SU-DHL-6 (cell line): ENCODE measurements around the gene HMMR.
"Not testable (repeated sequence)": the region's sequence is repeated elsewhere in the genome, so short reads cannot be mapped to it uniquely, and the experiment has no call there.

Source experiments
- H2AFZ ChIP-seq: fragments of 200-600 bp; sonication (generic); 2 replicates; pipeline ENCODE4 v1.6.1; 2014; ENCODE audit warnings: low read depth, mild to moderate bottlenecking, moderate library complexity, mixed read lengths, antibody characterized with exemption, low read length; ENCODE audit not compliant: severe bottlenecking
- H3F3A ChIP-seq: fragments of 200-600 bp; shearing (Covaris generic); 2 replicates; pipeline ENCODE4 v1.6.0; 2016; ENCODE audit warnings: antibody characterized with exemption, mild to moderate bottlenecking; ENCODE audit not compliant: insufficient read depth
- H3K27ac ChIP-seq: fragments of 200-600 bp; sonication (generic); 2 replicates; pipeline ENCODE4 v1.5.1; 2016; ENCODE audit warnings: low read depth, mild to moderate bottlenecking, low read length, moderate library complexity, mixed read lengths
- H3K27me3 ChIP-seq: fragments of 200-600 bp; sonication (generic), shearing (Covaris generic); 2 replicates; pipeline ENCODE4 v1.6.0; 2014; ENCODE audit warnings: mild to moderate bottlenecking, low read length
- H3K36me3 ChIP-seq: fragments of 200-600 bp; sonication (generic); 2 replicates; pipeline ENCODE4 v1.6.1; 2014; ENCODE audit warnings: mild to moderate bottlenecking, low read length, mixed read lengths
- H3K4me2 ChIP-seq: fragments of 300-600, 200-600 bp; shearing (Covaris generic), sonication (generic); 2 replicates; pipeline ENCODE4 v1.6.0; 2014; ENCODE audit warnings: low read length, low read depth, mild to moderate bottlenecking; ENCODE audit not compliant: poor library complexity, severe bottlenecking
- H3K4me3 ChIP-seq: fragments of 200-600 bp; sonication (generic); 2 replicates; pipeline ENCODE4 v1.5.1; 2014; ENCODE audit warnings: antibody characterized with exemption, low read length, mild to moderate bottlenecking, mixed read lengths; ENCODE audit not compliant: insufficient read depth, poor library complexity, severe bottlenecking
- H3K79me2 ChIP-seq: fragments of 200-600 bp; sonication (generic); 2 replicates; pipeline ENCODE4 v1.6.1; 2014; ENCODE audit warnings: mild to moderate bottlenecking, low read length, moderate library complexity; ENCODE audit not compliant: insufficient read depth
- H3K9ac ChIP-seq: fragments of 200-600 bp; sonication (generic); 2 replicates; pipeline ENCODE4 v1.7.0; 2014; ENCODE audit warnings: mild to moderate bottlenecking, low read length
- H3K9me2 ChIP-seq: fragments of 200-600 bp; sonication (generic); replicated peaks from 2 replicates; pipeline ENCODE4 v1.6.1; 2014; ENCODE audit warnings: low read length; ENCODE audit not compliant: insufficient read depth
- H3K9me3 ChIP-seq: fragments of 200-600 bp; sonication (generic); 2 replicates; pipeline ENCODE4 v1.6.1; 2014; ENCODE audit warnings: low read length, mixed read lengths; ENCODE audit not compliant: insufficient read depth
- H4K20me1 ChIP-seq: fragments of 200-600 bp; sonication (generic); 2 replicates; pipeline ENCODE4 v1.6.1; 2014; ENCODE audit warnings: low read depth, mild to moderate bottlenecking, antibody characterized with exemption, low read length, moderate library complexity, mixed read lengths
- CTCF ChIP-seq: fragments of 200-600 bp; sonication (generic); IDR thresholded peaks from one replicate; pipeline ENCODE4 v1.5.1; 2017; ENCODE audit warnings: antibody characterized with exemption, mild to moderate bottlenecking, low read length, moderate library complexity; ENCODE audit not compliant: insufficient read depth, poor library complexity, severe bottlenecking
- EZH2phosphoT487 ChIP-seq: fragments of 200-600 bp; sonication (generic), shearing (Covaris generic); conservative IDR thresholded peaks from 2 replicates; pipeline ENCODE4 v1.6.1; 2018; ENCODE audit warnings: mild to moderate bottlenecking, antibody characterized with exemption, low read length, moderate library complexity, mixed read lengths

Gene HMMR, protein sequence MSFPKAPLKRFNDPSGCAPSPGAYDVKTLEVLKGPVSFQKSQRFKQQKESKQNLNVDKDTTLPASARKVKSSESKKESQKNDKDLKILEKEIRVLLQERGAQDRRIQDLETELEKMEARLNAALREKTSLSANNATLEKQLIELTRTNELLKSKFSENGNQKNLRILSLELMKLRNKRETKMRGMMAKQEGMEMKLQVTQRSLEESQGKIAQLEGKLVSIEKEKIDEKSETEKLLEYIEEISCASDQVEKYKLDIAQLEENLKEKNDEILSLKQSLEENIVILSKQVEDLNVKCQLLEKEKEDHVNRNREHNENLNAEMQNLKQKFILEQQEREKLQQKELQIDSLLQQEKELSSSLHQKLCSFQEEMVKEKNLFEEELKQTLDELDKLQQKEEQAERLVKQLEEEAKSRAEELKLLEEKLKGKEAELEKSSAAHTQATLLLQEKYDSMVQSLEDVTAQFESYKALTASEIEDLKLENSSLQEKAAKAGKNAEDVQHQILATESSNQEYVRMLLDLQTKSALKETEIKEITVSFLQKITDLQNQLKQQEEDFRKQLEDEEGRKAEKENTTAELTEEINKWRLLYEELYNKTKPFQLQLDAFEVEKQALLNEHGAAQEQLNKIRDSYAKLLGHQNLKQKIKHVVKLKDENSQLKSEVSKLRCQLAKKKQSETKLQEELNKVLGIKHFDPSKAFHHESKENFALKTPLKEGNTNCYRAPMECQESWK

DNA sequence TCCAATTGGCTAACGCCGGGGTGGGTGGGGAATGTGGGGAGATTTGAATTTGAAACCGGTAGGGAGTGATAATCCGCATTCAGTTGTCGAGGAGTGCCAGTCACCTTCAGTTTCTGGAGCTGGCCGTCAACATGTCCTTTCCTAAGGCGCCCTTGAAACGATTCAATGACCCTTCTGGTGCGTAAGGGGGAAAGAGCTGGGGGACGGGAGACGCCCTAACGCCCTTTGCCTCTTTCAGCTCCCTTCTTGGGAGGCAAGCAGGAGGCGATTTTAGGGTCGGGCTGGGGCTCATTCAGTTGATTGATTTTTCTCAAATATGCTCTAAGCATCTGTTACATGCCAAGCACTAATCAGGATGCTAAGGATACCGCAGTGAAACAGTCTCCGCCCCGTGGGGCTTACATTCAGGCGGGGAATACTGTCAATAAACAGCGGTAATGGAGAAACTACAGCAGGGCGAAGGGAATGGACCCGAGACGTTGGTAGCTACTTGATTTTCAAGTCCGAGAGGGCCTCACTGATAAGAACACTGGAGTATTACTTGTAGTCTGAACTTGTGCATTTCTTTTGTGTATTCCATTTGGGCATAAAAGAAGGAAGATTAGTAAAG, at the start of gene HMMR:
Gene HMMR, plus strand, starts transcription at position 71 of the 610 bp plus-strand sequence. Its CDS starts 61 bp downstream, at position 132.
- H3K9ac ChIP-seq: peak within 1 kb of the TSS; percentile 94
- H3F3A ChIP-seq: peaks cover 34% of the 10 kb centered on the region
- no peaks in the 10 kb centered on the region for H3K9me2 ChIP-seq
- peaks cover 80% of the 10 kb centered on the region for H3K79me2 ChIP-seq
- H3K9me3 ChIP-seq: no peaks in the 10 kb centered on the region
- peak within 1 kb of the TSS; percentile 96 for H3K4me3 ChIP-seq
- peak within 1 kb of the TSS; percentile 93 for H3K27ac ChIP-seq
- H3K4me2 ChIP-seq: peak within 1 kb of the TSS; percentile 97
- no peaks in the 10 kb centered on the region for H4K20me1 ChIP-seq
- TF ChIP-seq EZH2phosphoT487 (no peak), CTCF (no peak)
- no peaks in the 10 kb centered on the region for H3K27me3 ChIP-seq
- H2AFZ ChIP-seq: peak within 1 kb of the TSS; percentile 73
- peaks cover 11% of the 10 kb centered on the region; the same call in 1 of the 2 replicates for H3K36me3 ChIP-seq

GRCh38 chr5:163415673-163416072, 44.8 kb upstream of the HMMR start:
- H3K36me3 ChIP-seq, H3K4me2 ChIP-seq: not testable (repeated sequence)

DNA sequence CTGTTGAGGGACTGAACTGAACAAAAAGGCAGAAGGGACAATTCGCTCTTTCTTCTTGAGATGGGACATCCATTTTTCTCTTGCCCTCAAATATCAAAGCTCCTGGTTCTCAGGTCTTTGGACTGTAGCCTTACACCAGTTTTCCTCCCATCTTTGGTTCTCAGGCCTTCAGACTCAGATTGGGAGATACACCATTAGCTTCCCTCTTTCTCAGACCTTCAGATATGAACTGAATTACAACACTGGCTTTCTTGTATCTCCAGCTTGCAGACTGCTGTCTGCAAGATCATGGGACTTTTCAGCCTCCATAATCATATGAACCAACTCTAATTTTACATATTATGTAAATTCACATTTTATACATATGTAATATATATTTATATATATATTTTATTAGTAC, 35.6 kb upstream of the HMMR start:
- Histone ChIP-seq H3K9ac (no peak overlapping the region), H4K20me1 (no peaks in the 10 kb centered on the region), H3K27me3 (no peaks in the 10 kb centered on the region), H3K9me3 (no peaks in the 10 kb centered on the region), H3K4me2 (no peak overlapping the region), H3K79me2 (no peaks in the 10 kb centered on the region), H3K4me3 (no peak overlapping the region), H3K27ac (no peak overlapping the region), H3K36me3 (no peaks in the 10 kb centered on the region), H3K9me2 (no peaks in the 10 kb centered on the region), H2AFZ (no peak overlapping the region), H3F3A (no peaks in the 10 kb centered on the region)
- TF ChIP-seq CTCF: no peak
- no peak for TF ChIP-seq EZH2phosphoT487

More at GRCh38 chr5:163415673-163416072, 44.8 kb upstream of the HMMR start:
- not testable (repeated sequence) for H3K9me3 ChIP-seq, H3F3A ChIP-seq, H3K9me2 ChIP-seq, H3K79me2 ChIP-seq, H2AFZ ChIP-seq, H3K9ac ChIP-seq, H3K27ac ChIP-seq, H4K20me1 ChIP-seq, H3K4me3 ChIP-seq, H3K27me3 ChIP-seq

DNA sequence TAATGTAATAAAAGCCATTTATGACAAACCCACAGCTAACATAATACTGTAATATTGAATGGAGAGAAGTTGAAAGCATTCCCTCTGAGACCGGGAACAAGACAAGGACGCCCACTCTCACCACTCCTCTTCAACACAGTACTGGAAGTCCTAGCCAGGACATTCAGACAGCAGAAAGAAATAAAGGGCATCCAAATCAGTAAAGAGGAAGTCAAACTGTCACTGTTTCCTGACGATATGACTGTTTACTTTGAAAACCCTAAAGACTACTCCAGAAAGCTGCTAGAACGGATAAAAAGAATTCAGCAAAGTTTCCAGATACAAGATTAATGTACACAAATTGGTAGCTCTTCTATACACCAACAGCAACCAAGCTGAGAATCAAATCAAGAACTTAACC, 34.3 kb upstream of the HMMR start:
- not testable (repeated sequence) for H2AFZ ChIP-seq, H3K27me3 ChIP-seq, H3F3A ChIP-seq

More for the DNA sequence above, 34.3 kb upstream of the HMMR start:
- H3K9ac ChIP-seq, H3K79me2 ChIP-seq, H3K36me3 ChIP-seq, H3K9me3 ChIP-seq, H3K9me2 ChIP-seq, H3K4me3 ChIP-seq, H4K20me1 ChIP-seq, H3K27ac ChIP-seq, H3K4me2 ChIP-seq: not testable (repeated sequence)
